ENCODE results near the gene ROM1.
A peak's percentile ranks its signal among the peaks of the same experiment; 100 is the strongest.

The ROM1 gene

DNA sequence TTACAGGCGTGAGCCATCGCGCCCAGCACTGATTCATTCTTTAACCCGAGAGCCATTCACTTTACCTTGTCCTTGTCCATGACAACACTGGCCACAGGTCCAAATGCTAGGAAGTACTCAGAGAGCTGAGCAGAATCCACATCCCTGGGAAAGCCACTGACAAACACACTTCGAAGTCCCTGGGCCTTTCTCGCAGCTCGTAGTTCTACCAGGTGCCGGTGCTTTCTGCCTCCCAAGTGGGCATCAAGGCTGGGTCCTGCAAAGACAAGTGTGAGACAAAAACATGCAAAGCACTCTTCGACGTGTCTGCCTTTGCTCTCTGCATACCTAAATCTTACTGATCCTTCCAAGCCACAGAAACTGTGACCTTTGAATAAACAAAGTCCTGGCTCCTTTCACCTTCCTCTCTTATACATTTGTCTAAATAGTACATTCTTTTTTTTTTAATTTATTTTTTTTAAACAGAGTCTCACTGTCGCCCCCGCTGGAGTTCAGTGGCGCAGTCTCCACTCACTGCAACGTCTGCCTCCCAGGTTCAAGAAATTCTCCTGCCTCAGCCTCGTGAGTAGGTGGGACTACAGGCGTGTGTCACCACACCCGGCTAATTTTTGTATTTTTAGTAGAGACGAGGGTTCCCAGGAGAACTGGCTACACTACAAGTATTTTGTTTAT is 24.0 kb upstream of the ROM1 start:
- DNase-seq: peak; percentile 62

DNA sequence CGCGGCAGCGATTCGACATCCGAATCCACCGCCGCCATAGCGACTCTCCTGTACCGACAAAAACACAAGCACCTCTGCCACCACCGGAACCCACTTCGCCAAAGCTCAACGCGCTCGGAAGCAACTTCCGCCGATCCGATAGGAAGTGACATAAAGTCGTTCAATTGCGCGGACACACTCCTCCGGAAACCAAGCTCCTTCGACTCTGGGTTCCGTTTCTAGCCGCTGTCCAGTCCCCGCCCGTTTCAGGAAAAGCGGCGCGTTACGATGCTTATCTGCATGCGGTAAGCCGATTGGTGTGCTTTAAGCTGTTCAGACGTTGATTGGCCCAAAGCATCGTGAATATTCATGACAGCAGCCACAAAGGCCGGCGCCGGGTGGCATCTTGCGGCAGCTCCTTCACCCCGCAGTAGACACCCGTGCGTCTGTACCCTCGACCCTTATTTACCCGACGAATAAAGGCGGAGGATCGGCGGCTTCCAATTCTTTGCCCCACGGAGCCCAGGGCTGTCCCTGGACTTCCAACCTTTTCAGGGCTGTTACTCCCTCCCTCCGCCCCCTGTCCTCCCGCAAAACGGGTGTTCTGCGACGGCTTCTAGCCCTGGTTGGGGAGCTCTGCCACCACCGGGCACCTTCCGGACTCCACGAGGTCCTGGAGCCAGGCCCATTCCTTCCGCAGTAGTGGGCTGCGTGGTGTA is 21.5 kb upstream of the ROM1 start, which contains the start of gene TUT1:
TSS of gene TUT1 (minus strand) at position 76 of the 698 bp plus-strand sequence. CDS start at position 38, 38 bp downstream.
- peak; percentile 99 for DNase-seq

DNA sequence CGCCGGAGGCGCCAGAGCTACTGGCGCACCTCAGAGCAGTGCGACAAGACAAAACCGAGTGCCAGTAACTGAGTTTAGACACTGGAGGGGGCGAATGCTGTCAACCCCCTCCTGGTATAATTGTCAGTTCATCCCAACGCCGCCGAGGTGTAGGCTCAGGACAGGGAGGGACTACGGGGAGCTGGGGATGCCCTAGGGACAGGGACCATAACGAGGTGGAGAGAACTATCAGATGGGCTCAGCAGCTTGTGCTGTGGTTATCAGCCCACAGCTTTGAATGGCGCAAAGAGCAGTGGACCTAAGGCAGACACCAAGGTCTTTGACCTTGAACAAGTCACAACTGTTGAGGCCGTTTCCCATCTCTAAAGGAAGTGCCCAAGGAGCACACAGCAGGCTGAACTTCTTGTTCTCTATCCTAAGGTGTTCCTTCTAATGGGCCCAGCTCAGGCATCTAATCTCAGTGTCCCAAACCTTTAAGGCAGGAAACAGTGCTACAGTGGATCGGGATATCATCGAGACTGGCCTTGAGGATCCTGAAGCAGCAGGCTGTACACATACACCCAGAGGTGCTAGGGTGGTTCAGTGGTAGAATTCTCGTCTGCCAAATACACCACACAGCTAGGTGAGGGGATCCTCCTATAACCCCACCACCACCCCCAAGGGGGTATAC is 20.8 kb upstream of the ROM1 start:
- DNase-seq: peak; percentile 69

DNA sequence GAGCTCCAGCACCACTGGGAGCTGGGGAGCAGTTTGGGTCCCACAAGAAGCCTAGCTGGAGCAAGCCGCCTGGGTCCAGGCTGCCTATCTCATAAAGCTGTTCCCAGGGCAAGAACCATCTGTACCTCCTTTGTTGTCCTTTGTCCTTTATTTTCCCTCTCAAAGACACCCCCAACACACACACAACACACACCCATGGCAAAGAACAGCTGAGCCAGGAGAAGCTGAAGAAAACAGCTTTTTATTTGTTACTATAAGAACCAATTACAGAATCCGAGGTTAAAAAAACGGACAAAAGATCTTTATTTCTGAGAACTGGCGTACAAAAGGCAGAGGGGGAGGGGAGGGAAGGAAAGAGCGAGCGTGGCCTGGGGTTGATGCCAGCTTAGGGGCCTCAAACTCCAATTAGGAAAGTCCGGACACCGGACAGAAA is 20.1 kb upstream of the ROM1 start:
- DNase-seq: no peak

DNA sequence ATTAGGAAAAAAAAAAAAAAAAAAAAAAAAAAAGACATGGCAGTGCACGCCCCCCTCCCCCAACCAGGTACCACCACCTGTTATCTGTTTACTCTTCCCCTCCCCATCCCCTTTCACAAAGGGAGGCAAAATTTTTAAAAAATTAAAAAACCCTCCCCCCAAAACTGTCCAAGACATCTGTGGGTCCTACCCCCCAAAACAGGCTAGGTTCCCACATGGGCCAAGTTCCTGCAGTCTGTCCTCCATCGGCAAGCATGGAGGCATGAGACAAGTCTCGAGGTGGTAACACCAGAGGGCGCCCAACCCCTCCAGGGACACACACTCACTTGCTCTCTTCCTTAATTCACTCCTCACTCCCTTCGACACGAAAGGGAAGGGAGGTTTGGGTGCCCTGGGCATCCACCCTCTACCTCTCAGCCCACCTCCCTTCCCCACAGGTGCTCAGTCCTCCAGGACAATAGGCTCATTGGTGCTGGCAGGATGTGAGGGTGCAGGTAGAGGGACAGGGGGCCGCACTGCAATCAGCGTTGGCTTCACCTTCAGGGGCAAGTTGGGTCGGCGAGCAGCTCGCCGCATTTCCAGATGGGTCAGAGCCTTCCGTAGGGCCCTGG is 19.5 kb upstream of the ROM1 start:
- DNase-seq: peak; percentile 91

DNA sequence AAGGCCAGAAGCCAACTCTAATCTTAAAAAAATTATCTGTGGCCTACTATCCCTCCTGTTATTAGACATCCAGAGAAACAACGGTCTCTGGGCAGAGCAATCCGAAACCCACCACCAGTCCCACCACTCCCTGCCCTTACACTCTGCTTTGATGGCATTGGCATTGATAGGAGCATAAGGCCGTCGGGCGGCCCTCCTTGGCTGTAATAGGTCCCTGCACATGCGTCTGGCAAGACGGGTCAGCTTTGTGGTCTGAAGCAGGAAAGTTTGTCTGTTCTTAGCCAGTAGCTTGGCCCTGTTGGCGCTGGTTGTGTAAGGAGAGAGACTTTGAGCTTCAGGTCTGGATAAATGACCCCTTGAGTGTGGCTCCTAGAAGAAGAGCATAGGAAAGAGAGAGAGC is 17.9 kb upstream of the ROM1 start:
- no peak for DNase-seq

DNA sequence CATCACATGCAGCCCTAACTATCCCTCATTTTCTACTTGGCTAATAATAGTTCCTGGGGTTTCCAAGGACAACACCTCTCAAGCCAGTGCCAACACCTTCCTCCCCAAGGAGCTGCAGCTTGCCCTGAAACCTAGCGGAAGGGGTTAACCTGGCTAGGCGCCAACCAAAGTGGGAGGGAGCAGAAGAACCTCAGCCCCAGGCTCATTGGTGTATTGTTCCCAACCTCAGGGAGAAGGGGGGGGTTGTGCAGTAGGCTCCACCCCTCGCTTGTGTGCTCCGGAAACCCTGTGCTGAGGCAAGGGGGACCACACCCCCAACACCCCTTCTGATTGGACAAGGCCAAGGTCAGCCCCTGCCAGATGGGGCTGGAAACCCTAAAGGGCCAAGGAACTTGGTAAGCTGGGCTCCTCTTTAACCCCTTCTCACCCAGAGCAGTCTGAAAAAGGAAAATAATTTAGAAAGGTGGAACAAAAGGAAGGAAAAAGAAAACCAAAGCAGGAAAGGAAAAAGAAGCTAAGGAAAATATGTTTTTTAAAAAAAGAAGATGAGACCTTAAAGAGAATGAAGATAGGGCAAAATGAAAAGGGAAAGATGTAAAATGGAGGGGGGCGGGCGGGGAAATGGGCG is 13.9 kb upstream of the ROM1 start:
- peak; percentile 99 for DNase-seq

DNA sequence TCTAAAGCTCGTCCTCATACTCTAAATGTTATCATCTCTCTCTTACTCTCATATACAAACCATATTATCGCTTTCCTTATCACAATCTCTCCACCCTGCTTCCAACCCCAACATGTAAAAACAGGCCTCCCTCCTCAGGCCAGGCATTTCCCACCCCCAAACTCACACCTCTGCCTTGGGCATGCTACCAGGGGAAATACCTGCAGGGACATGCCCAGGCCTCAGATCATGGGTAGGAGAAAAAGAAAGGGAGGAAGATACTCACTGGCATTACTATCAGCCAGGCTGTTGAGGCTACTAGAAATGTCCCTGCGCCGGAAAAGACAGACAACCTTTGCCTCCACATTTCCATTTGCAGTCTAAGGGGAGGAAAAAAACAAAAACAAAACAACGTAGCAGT is 13.2 kb upstream of the ROM1 start:
- DNase-seq: peak; percentile 46

DNA sequence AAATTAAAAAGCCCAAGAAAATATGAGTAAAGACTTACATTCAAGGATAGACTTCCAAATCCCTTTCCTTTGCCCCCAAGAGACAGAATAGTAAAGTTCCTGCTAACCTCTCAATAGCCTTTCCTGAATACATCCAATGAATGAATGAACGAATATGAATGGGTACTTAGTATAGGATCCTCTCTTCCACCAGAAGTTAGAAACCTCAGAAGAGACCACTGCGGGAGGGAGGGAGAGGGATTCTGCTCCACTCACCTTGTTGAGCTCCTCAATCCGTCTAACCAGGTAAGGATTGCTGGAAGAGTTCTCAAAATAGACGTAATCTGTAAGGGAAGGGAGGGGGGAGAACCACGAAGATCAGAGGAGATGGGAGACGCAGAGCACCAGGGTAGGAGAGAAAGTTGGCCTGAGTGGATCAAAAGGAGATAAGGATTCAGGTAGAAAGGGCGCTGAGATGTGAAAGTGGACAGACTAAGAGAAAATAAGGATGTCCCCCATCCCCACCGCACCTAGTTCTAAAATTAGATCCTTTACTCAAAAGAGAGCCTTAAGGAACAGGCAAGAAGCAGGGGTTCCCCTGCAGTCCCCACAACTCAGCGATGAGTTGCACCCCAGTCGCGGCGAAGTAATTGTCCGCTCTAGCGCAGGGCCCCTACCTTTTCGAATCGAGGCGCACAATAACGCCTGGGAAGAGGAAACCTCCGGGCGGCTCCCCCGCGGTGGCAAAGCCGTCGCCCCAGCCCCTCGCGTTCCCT is 12.5 kb upstream of the ROM1 start:
- DNase-seq: peak; percentile 29

DNA sequence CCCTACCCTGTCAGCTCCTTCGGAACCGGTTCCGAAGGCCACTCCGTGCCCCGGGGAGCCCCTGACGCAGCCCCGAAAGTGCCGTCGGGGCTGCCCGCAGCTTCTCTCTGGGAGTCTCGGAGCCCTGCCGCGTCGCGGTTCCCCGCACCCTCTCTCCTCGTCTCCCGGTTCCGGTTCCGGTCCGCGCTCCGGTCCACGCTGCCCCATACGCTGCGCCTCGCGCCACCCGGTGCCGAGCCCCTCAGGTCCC is 12.0 kb upstream of the ROM1 start:
- DNase-seq: peak; percentile 47

DNA sequence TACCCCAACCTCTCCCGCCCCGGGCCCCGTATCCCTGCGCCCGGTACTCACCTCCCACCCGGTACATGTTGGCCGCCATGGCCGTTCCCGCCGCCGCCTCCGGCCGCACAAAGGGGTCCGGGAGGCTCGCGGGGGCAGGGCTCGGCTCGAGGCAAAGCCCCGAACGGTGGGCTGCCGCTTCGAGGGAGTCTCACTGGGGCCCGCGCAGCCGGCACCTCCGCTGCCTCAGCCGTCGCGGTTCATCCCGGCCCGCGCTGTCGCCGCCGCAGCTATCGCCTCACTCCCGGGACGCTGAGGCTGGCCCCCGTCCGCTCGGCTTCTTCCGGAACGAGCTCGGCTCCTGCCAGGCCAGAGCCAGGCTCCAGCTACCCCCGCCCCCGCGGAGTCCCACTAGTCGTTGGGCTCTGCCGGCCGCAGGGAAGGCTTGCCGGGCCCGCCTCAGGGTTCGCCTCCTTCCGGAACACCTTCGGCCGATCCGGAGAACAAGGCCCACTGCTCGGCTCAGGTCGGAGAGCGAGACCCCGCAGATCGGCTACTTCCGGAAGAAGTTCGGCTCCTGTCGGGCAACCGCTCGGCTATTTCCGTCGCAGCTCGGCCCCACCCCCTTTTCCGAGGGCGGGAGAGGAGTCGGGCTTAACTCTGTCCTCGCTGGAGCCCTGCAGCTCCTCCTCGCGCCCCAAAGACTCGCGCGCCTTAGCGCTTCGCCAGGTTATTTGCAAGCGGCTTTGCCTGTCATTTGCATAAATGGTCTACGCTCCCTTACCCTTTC is 11.5 kb upstream of the ROM1 start, which contains the start of gene MTA2:
TSS of gene MTA2 (minus strand) at position 494 of the 769 bp plus-strand sequence. CDS start at position 79, 415 bp downstream.
- peak; percentile 99 for DNase-seq

DNA sequence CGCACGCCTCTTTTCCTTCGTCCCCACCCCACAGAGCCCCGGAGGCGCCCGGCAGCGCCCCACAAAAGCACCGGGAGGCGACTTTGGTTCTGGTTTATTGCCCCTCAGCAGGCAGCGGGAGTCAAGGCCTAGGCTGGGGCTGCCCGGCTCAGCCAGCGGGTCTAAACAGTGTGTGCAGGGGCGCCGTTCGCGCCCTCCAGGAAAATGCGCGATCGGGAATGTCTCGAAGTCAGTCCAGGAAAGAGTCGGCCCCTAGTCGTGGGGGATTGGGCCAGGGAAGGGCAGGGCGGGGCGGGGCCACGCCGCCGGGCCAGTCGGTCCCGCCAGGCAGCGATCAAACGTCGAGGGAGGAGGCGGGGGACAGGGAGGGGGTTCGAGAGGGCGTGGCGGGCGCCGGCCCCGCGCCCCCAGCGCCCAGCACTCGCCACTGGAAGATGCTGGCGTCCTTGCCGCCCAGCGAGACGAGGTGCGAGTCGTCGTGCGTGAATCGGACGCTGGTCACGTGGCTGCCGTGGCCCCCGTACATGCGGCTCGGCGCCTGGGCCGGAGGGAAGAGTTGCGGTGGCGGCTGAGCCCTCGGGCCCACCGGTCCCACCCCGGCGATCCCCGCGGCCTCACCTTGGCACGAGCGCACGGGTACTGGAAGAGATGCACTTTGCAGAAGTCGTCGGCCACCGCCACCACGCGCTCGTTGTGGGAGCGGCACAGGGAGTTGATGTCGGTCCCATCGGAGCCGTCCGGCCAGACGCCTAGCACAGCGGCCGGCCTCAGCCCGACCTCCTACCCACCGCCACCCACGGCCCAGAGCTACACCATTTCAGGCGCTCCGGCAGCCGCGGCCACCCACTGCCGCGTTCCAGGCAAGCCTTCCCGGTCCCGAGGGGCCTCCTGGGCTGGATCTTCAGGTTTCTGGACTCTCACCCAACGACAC is 10.7 kb upstream of the ROM1 start:
- DNase-seq: no peak

DNA sequence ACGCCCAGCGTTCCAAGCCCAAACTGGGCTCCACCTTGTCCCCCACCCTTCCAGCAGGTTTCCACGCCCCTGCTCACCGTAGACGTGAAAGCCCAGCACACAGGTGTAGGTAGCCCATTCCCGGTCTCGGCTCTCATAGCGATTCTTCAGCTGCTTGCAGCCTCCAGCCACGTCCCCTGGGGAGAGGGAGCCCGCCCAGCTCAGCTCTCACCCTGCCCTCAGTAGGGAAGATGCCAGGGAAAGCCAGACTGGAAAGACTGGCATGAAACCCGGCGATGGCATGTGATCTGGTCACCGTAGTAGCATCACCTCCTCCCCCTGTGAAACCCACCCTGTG is 10.0 kb upstream of the ROM1 start:
- DNase-seq: no peak

DNA sequence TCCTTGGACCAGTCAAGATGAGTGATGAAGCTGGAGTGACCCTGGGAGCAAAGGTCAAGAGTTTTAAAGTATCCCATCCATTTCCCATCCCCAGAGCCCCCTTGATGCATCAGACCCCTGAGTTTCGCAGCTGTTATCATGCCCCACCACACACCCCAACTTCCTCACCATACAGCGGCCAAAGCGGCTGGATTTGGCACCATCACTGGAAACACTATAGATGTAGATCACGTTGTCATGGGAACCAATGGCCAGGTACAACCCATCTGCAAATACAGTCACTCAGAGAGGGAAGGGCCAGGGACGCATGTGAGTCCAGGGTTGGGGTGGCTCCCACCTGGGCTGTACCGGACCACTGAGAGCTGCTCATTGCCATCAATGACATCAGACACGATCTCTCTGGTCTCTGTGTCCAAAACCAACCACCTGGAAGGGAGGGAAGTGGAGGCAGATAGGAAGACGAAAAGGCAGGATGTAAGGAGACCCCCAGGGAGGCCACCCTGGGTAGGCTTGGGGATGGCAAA is 9.2 kb upstream of the ROM1 start:
- DNase-seq: peak; percentile 40

DNA sequence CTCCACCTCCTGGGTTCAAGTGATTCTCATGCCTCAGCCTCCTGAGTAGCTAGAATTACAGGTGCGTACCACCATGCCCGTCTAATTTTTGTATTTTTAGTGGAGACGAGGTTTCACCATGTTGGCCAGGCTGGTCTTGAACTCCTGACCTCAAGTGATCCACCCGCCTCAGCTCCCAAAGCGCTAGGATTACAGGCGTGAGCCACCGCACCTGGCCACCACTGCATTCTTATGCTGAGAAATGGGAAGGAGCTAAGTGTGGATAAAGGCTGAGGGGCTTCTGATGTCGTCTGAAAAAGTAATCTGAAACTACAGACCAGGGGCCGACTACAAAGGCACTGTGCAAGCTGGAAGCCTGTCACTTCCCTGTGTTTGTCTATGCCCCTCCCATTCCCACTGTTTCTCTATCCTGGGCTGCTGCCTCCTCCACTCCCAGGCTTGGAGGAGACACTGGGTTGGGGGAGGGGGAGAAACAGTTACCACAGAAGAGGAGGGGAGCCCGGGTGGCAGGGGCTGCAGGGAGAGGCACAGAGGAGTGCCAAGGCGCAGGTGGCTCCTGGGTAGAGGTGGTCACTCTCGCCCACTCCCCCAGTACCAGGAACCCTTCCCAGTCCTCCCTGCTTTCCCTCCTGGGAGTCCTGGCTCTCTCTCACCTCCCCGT is 8.5 kb upstream of the ROM1 start:
- no peak for DNase-seq

DNA sequence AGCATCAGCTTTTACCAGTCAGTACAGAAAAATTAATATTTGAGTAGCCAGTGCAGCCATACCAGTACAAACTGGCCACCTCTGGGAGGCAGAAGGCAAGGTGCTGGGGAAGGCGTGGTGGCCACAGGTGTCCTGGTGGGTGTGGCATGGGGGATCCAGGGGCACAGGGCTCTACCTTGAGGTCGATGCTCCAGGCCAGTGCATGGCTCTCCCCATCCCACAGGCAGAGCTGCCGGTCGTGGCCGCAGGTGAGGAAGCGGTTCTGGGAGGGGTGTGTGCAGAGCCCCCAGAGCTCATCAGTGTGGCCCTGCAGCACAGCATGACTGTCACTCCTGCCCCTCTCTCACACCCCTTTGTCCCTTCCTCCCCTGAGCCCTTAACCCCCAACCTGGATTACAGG is 7.6 kb upstream of the ROM1 start:
- no peak for DNase-seq

DNA sequence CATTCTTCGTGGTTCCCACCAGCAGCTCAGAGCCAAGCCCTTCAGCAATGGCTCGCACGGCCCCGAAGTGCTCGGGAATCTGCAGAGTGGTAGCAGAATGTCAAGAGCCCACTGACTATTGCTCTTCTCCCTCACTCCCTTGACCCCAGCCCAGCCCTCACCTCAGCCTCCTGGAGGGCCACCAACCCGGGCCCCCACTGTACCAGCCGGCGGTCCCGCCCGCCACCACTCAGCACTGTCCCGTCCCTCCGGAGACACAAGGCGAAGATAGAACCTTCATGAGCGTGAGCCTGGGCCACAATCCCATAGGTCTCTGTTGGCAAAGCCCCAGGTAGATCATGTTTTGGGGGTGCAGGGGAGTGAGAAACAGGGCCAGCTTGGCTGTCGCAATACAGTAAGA is 7.2 kb upstream of the ROM1 start:
- DNase-seq: no peak

DNA sequence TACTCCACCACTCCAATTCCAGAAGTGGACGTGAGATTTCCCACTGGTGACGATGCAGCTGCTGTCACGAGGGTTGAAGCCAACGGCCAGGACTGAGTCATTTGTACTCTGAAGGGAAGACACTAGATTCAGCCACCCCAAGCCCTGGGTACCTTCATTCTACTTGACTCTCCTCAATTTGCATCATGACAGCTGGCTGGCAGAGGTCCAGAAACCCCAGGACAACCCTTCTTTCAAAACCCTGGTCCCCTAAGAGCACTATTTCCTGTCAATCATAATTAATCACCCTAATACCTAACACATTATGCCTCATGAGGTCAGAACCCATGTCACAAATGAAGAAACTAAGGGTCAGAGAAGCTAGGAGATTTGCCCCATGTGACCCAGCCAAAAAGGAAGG is 5.3 kb upstream of the ROM1 start:
- peak; percentile 30 for DNase-seq

DNA sequence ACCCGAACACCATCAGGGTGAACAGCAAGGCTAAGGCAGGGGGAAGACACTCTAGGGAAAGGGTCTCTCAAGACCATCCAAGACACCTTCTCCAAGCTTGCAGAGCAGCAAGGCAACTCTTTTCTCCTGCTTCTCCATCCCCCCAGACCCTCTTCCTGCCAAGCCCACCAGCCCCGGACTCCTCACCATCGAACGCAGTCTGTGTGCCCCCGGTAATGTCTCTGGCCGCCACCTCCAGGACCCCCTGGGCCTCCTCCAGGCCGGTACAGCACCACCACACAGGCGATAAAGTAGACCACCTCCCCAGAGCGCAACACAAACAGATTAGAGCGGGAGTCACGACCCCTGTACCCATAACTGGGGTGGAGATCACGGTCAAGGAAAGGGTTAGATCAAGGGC is 4.3 kb upstream of the ROM1 start:
- DNase-seq: no peak

DNA sequence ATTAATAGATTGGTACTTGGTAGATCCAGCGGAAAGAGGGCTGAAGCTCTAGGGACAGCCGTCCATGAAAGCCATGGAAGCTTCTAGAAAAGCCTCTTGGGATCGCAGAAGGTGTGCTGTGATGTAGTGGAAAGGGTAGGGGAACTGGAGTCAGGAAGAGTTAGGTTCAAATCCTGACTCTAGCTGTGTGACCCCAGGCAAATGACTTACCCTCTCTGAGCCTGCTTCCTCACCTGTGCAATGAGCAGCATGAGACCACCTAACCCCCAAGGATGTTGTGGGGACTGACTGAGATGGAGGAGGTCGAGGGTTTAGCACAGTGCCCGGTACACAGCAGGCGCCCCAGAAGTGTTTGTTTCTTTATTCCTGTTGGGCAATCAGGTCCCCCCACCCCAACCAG is 2.7 kb upstream of the ROM1 start:
- DNase-seq: no peak

All from hematopoietic multipotent progenitor cell treated with erythropoietin and hydrocortisone succinate and interleukin-3 and kit ligand, for 8 days (in vitro differentiated cells).